MCF 10A (cell line): ENCODE results near the gene VSIG4. TPM values are rescaled to one million over a fixed set of nuclear protein-coding genes. Genes with fewer than 3 reads are reported as not detected.

Source experiments
- BruUV-seq: library from RNA; stranded (reverse); fragments of 400-500 nt; replicated peaks from 2 replicates; lab custom pipeline; 2021; lab: Mats Ljungman, UMichigan
- CTCF ChIA-PET: fragments of 300-600 bp; sonication (Branson Sonifier 250); formaldehyde crosslinking; extraction: SDS; loops from one replicate; lab custom pipeline; 2021; ENCODE audit warnings: antibody characterized with exemption, inconsistent platforms; lab: Yijun Ruan, JAX
- POLR2A ChIA-PET: fragments of 300-600, 350-650 bp; sonication (Branson Sonifier 250); formaldehyde crosslinking; extraction: SDS; loops from one replicate; lab custom pipeline; 2020; ENCODE audit warnings: antibody characterized with exemption, inconsistent platforms; lab: Yijun Ruan, JAX
- DNase-seq: peaks from one replicate; pipeline ENCODE4 v3.0.0-alpha.2; 2018; ENCODE audit not compliant: unreplicated experiment
- H3K27ac Mint-ChIP-seq: one replicate; pipeline ENCODE4 v1.8.0; 2022; ENCODE audit warnings: mild to moderate bottlenecking, low read depth, mixed read lengths; ENCODE audit not compliant: unreplicated experiment
- H3K27me3 Mint-ChIP-seq: one replicate; pipeline ENCODE4 v1.8.0; 2022; ENCODE audit warnings: mixed read lengths; ENCODE audit not compliant: insufficient read depth, unreplicated experiment
- H3K36me3 Mint-ChIP-seq: one replicate; pipeline ENCODE4 v1.8.0; 2022; ENCODE audit warnings: mild to moderate bottlenecking, moderate library complexity, mixed read lengths; ENCODE audit not compliant: insufficient read depth, unreplicated experiment
- H3K4me1 Mint-ChIP-seq: one replicate; pipeline ENCODE4 v1.8.0; 2022; ENCODE audit warnings: mixed read lengths; ENCODE audit not compliant: insufficient read depth, unreplicated experiment
- H3K4me3 Mint-ChIP-seq: one replicate; pipeline ENCODE4 v1.8.0; 2022; ENCODE audit warnings: mild to moderate bottlenecking, moderate library complexity, mixed read lengths; ENCODE audit not compliant: unreplicated experiment
- H3K9me3 Mint-ChIP-seq: one replicate; pipeline ENCODE4 v1.8.0; 2022; ENCODE audit warnings: mixed read lengths; ENCODE audit not compliant: unreplicated experiment
- CTCF ChIP-seq: fragments of 200-600 bp; IDR thresholded peaks from one replicate; pipeline ENCODE4 v1.8.0; 2022; ENCODE audit warnings: antibody characterized with exemption, mild to moderate bottlenecking; ENCODE audit not compliant: unreplicated experiment
- intact Hi-C: fragments of 100-400 bp; cut with micrococcal nuclease; formaldehyde crosslinking; loops from 2 replicates; pipeline ENCODE4 v1.14.1; 2022
- total RNA-seq: library from RNA; stranded (reverse); gene quantifications from 2 replicates; pipeline ENCODE4 v1.2.3, GENCODE V29; 2022

VSIG4 gene
- total RNA-seq, 1 experiment from 2014 or later: not detected

DNA sequence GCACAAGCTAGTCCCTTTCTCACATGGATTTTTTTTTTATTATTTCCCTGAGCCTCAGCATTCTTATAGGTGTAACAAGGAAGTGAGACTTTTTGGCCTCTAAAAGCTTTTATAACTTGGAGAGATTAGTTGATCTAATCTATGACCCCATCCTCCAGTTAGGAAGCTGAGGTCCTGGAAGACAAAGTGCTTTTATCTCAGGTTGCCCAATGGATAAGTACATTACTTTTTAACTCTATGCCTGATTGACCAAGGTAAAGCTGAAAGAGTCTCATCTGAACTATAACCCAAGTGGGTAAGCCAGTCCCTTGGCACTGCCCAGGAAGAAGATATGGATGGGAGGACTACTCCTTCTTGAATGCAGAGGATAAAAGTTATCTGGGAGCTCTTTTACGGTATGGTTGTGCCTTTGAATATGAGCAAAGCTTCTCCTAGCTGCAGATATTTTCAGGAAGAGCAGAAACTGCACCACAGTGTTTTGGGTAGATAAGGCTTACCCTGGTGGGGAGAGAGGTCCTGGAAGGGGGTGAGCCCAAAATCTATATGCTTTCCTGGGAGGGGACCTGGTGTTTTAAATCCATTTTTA, 40.2 kb downstream of the VSIG4 start:
- no peak overlapping the region for H3K27ac Mint-ChIP-seq
- H3K4me1 Mint-ChIP-seq: no peaks in the 10 kb centered on the region
- intact Hi-C loops: no loop called here
- TF ChIP-seq CTCF: no peak
- no peak overlapping the region for H3K4me3 Mint-ChIP-seq
- DNase-seq: no peak
- no peaks in the 10 kb centered on the region for H3K36me3 Mint-ChIP-seq
- CTCF ChIA-PET: interaction anchor here (0.6 to 1.9 kb wide), 5 partner anchors 13 to 730 kb away, joined by 3 to 11 read pairs (median 4); no protein-coding TSS in a partner anchor
- POLR2A ChIA-PET: no interaction called here
- peaks cover 5% of the 10 kb centered on the region for H3K9me3 Mint-ChIP-seq
- no peaks in the 10 kb centered on the region for H3K27me3 Mint-ChIP-seq
- no TSS peak for BruUV-seq

DNA sequence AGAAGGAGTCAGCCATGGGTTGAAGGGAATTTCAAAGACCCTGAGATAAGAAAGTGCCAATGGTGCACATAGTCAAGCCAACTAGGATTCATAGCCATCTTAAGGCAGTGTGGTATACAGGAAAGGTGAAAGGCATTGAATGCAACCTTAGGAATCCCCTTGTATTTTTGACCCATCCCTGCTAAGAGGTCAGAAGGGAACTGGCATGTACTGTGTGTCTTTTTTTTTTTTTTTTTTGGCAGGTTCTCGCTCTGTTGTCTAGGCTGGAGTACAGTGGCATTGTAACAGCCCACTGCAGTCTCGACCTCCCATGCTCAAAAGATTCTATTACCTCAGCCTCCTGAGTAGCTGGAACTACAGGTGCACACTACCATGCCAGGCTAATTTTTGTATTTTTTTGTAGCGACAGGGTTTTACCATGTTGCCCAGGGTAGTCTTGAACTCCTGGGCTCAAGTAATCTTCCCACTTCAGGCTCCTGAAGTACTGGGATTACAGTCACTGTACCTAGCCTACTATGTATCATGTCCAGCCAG, 40.8 kb downstream of the VSIG4 start:
- POLR2A ChIA-PET: no interaction called here
- intact Hi-C loops: no loop called here
- no peaks in the 10 kb centered on the region for H3K9me3 Mint-ChIP-seq
- no peak for TF ChIP-seq CTCF
- no peak overlapping the region for H3K27ac Mint-ChIP-seq
- no peaks in the 10 kb centered on the region for H3K36me3 Mint-ChIP-seq
- CTCF ChIA-PET: interaction anchor here (0.6 to 1.9 kb wide), 5 partner anchors 13 to 730 kb away, joined by 3 to 11 read pairs (median 4); no protein-coding TSS in a partner anchor
- BruUV-seq: no TSS peak
- H3K27me3 Mint-ChIP-seq: no peaks in the 10 kb centered on the region
- no peak overlapping the region for H3K4me3 Mint-ChIP-seq
- no peak for DNase-seq
- H3K4me1 Mint-ChIP-seq: no peaks in the 10 kb centered on the region

- BruUV-seq: no TSS peak
- intact Hi-C loops: no loop called here
- H3K27me3 Mint-ChIP-seq: no peaks in the 10 kb centered on the region
- no peak overlapping the region for H3K27ac Mint-ChIP-seq
- no peak for TF ChIP-seq CTCF
- ChIA-PET CTCF (interaction anchor here (0.6 to 1.9 kb wide), 3 partner anchors 12 to 417 kb away, joined by 3 to 11 read pairs (median 3); no protein-coding TSS in a partner anchor), POLR2A (no interaction called here)
- H3K9me3 Mint-ChIP-seq: no peaks in the 10 kb centered on the region
- H3K4me3 Mint-ChIP-seq: no peak overlapping the region
- no peak for DNase-seq
- H3K36me3 Mint-ChIP-seq: no peaks in the 10 kb centered on the region
- H3K4me1 Mint-ChIP-seq: no peaks in the 10 kb centered on the region
Measured at GRCh38 chrX:65997978-65998717, 41.7 kb downstream of the VSIG4 start.
